GM23338 (cell line): ENCODE results near the gene ZNF92. TPM values are rescaled to one million over a fixed set of nuclear protein-coding genes. Genes with fewer than 3 reads are reported as not detected.

Experiments used
- ATAC-seq: fragments of 200-7000 bp; cut with Tn5 transposase; 3 replicates; pipeline ENCODE4 v1.9.1; 2020
- DNase-seq: peaks from one replicate; pipeline ENCODE4 v3.0.0-alpha.2; 2015; ENCODE audit warnings: low spot score
- H2AFZ ChIP-seq: fragments of 200-600 bp; sonication (generic); 2 replicates; pipeline ENCODE4 v1.8.0; 2016; ENCODE audit warnings: antibody characterized with exemption, mild to moderate bottlenecking, moderate library complexity
- H3F3A ChIP-seq: fragments of 200-600 bp; sonication (generic); replicated peaks from 2 replicates; pipeline ENCODE4 v1.8.0; 2017; ENCODE audit warnings: antibody characterized with exemption, mixed run types, low read depth
- H3K27ac ChIP-seq: fragments of 200-600 bp; sonication (generic); 2 replicates; pipeline ENCODE4 v1.6.1; 2016; ENCODE audit warnings: low read depth
- H3K27me3 ChIP-seq: fragments of 200-600 bp; sonication (generic); 2 replicates; pipeline ENCODE4 v1.8.0; 2016; ENCODE audit warnings: mild to moderate bottlenecking, mixed run types, moderate library complexity; ENCODE audit not compliant: insufficient read depth
- H3K36me3 ChIP-seq: fragments of 200-600 bp; sonication (generic); 2 replicates; pipeline ENCODE4 v1.8.0; 2016; ENCODE audit warnings: mild to moderate bottlenecking; ENCODE audit not compliant: insufficient read depth
- H3K4me1 ChIP-seq: fragments of 200-600 bp; sonication (generic); 2 replicates; pipeline ENCODE4 v1.8.0; 2016; ENCODE audit warnings: mild to moderate bottlenecking, moderate library complexity; ENCODE audit not compliant: insufficient read depth
- H3K4me2 ChIP-seq: fragments of 200-600 bp; sonication (generic); 2 replicates; pipeline ENCODE4 v1.7.1; 2017; ENCODE audit warnings: mixed run types
- H3K4me3 ChIP-seq: fragments of 200-600 bp; sonication (generic); 2 replicates; pipeline ENCODE4 v1.6.1; 2016; ENCODE audit warnings: mixed run types
- H3K79me2 ChIP-seq: fragments of 200-600 bp; sonication (generic); replicated peaks from 2 replicates; pipeline ENCODE4 v1.8.0; 2017; ENCODE audit warnings: mild to moderate bottlenecking; ENCODE audit not compliant: insufficient read depth
- H3K9me2 ChIP-seq: fragments of 200-600 bp; sonication (generic); 2 replicates; pipeline ENCODE4 v1.8.0; 2017; ENCODE audit not compliant: insufficient read depth
- H4K20me1 ChIP-seq: fragments of 200-600 bp; sonication (generic); replicated peaks from 2 replicates; pipeline ENCODE4 v1.8.0; 2017; ENCODE audit warnings: mild to moderate bottlenecking; ENCODE audit not compliant: insufficient read depth
- H3K27ac Mint-ChIP-seq: 2 replicates; pipeline ENCODE4 v1.8.0; 2020; ENCODE audit warnings: inconsistent platforms, mild to moderate bottlenecking, moderate library complexity, mixed read lengths
- H3K27me3 Mint-ChIP-seq: 3 replicates; pipeline ENCODE4 v1.8.0; 2022; ENCODE audit warnings: low read depth, mild to moderate bottlenecking, moderate library complexity, mixed read lengths, inconsistent platforms; ENCODE audit not compliant: insufficient read depth, poor library complexity
- H3K36me3 Mint-ChIP-seq: 3 replicates; pipeline ENCODE4 v1.8.0; 2021; ENCODE audit warnings: low read depth, mild to moderate bottlenecking, inconsistent platforms, moderate library complexity, mixed read lengths
- H3K4me1 Mint-ChIP-seq: 3 replicates; pipeline ENCODE4 v1.8.0; 2020; ENCODE audit warnings: mild to moderate bottlenecking, inconsistent platforms, mixed read lengths
- H3K4me3 Mint-ChIP-seq: 3 replicates; pipeline ENCODE4 v1.8.0; 2021; ENCODE audit warnings: moderate library complexity, mild to moderate bottlenecking, inconsistent platforms, mixed read lengths
- H3K9me3 Mint-ChIP-seq: 3 replicates; pipeline ENCODE4 v1.8.0; 2020; ENCODE audit warnings: moderate library complexity, mild to moderate bottlenecking, inconsistent platforms, mixed read lengths
- CREB1 ChIP-seq: fragments of 250-450 bp; sonication (Bioruptor Pico); IDR thresholded peaks from 2 replicates; pipeline ENCODE4 v1.5.0; 2020; ENCODE audit warnings: low read depth, mild to moderate bottlenecking, moderate library complexity
- CTCF ChIP-seq, 2 experiments: fragments of 200-600 bp in 1 of 2; sonication (generic) in 1 of 2; conservative IDR thresholded peaks; 2 replicates each; pipeline versions ENCODE4 v1.5.1 to v1.6.1; 2016 to 2017; ENCODE audit warnings: antibody characterized with exemption in 2 of 2, low read depth in 2 of 2, mild to moderate bottlenecking in 2 of 2, moderate library complexity in 1 of 2
- ETS1 ChIP-seq: IDR thresholded peaks from 2 replicates; pipeline ENCODE4 v1.6.1; 2016; ENCODE audit warnings: antibody characterized with exemption
- EZH2 ChIP-seq: fragments of 200-600 bp; sonication (generic); IDR thresholded peaks from one replicate; pipeline ENCODE4 v1.8.0; 2017; ENCODE audit warnings: antibody characterized with exemption, mild to moderate bottlenecking, low read depth; ENCODE audit not compliant: unreplicated experiment
- EZH2phosphoT487 ChIP-seq: fragments of 200-600 bp; sonication (generic); IDR thresholded peaks from one replicate; pipeline ENCODE4 v1.8.1; 2018; ENCODE audit warnings: antibody characterized with exemption; ENCODE audit not compliant: unreplicated experiment
- JUNB ChIP-seq: IDR thresholded peaks from one replicate; pipeline ENCODE4 v1.6.1; 2016; ENCODE audit warnings: antibody characterized with exemption; ENCODE audit not compliant: unreplicated experiment
- NANOG ChIP-seq: IDR thresholded peaks from 2 replicates; pipeline ENCODE4 v1.6.1; 2016; ENCODE audit warnings: antibody characterized with exemption, borderline replicate concordance
- POLR2AphosphoS5 ChIP-seq: IDR thresholded peaks from 2 replicates; pipeline ENCODE4 v1.6.1; 2016; ENCODE audit warnings: antibody characterized with exemption, low read depth
- REST ChIP-seq: IDR thresholded peaks from one replicate; pipeline ENCODE4 v1.6.1; 2018; ENCODE audit warnings: antibody characterized with exemption; ENCODE audit not compliant: unreplicated experiment
- STAT1 ChIP-seq: IDR thresholded peaks from one replicate; pipeline ENCODE4 v1.6.1; 2016; ENCODE audit warnings: antibody characterized with exemption; ENCODE audit not compliant: unreplicated experiment
- ZNF114 ChIP-seq: fragments of 250-450 bp; sonication (Bioruptor Pico); IDR thresholded peaks from 2 replicates; pipeline ENCODE4 v1.5.0; 2020; ENCODE audit warnings: mild to moderate bottlenecking, moderate library complexity
- ZNF331 ChIP-seq: fragments of 250-450 bp; sonication (Bioruptor Pico); IDR thresholded peaks from 2 replicates; pipeline ENCODE4 v1.5.0; 2020; ENCODE audit warnings: low read depth, mild to moderate bottlenecking, moderate library complexity
- ZNF462 ChIP-seq: fragments of 250-450 bp; sonication (Bioruptor Pico); IDR thresholded peaks from 2 replicates; pipeline ENCODE4 v1.5.0; 2020; ENCODE audit warnings: mild to moderate bottlenecking, moderate library complexity
- polyA plus RNA-seq: library from polyadenylated mRNA; unstranded; fragments of >200 nt; fragmentation: Nextera tagmentation; extraction: Ambion mirVana; gene quantifications from 2 replicates; pipeline ENCODE4 v1.2.1, GENCODE V29; 2016
- total RNA-seq: library from RNA; depleted of rRNA; stranded (reverse); fragments of >200 nt; shearing (Covaris generic); gene quantifications from 2 replicates; pipeline ENCODE4 v1.2.3, GENCODE V29; 2014

Gene ZNF92
- total and polyA plus RNA-seq, 2 experiments from 2014 or later = 25.3 to 56.3 TPM

GRCh38 chr7:65371468-65371867 lies 2.2 kb upstream of the ZNF92 start:
- peaks cover 10% of the 10 kb centered on the region for H3K4me1 ChIP-seq
- H3K9me2 ChIP-seq = no peaks in the 10 kb centered on the region
- no peaks in the 10 kb centered on the region for H3K27me3 ChIP-seq
- no peak for DNase-seq
- H3K27ac Mint-ChIP-seq = no peak overlapping the region
- no peak overlapping the region for H3K27ac ChIP-seq
- H3K9me3 Mint-ChIP-seq = no peaks in the 10 kb centered on the region; the same call in 1 of the 3 replicates
- peaks cover 3% of the 10 kb centered on the region for H3F3A ChIP-seq
- H3K4me3 ChIP-seq = no peak overlapping the region
- TF ChIP-seq ZNF331 (CRISPR knock-in tag) (no peak), ZNF114 (CRISPR knock-in tag) (no peak), REST (no peak), NANOG (no peak), POLR2AphosphoS5 (no peak), CREB1 (no peak), CTCF (conservative IDR thresholded peaks at IDR 0.05; ENCODE audit: low read depth in 2 of 2) (no peak), ZNF462 (CRISPR knock-in tag) (no peak), ETS1 (no peak), STAT1 (no peak), JUNB (no peak), EZH2 (no peak), EZH2phosphoT487 (no peak)
- H4K20me1 ChIP-seq = peaks cover 7% of the 10 kb centered on the region; the same call in 1 of the 2 replicates
- no peak overlapping the region for H2AFZ ChIP-seq
- H3K36me3 Mint-ChIP-seq = peaks cover 19% of the 10 kb centered on the region
- H3K79me2 ChIP-seq = peaks cover 24% of the 10 kb centered on the region
- H3K4me3 Mint-ChIP-seq = no peak overlapping the region
- no peak for ATAC-seq
- peaks cover 13% of the 10 kb centered on the region for H3K27me3 Mint-ChIP-seq
- no peaks in the 10 kb centered on the region for H3K36me3 ChIP-seq
- peaks cover 8% of the 10 kb centered on the region for H3K4me1 Mint-ChIP-seq
- H3K4me2 ChIP-seq = no peak overlapping the region
